Measurements from ENCODE around the gene DAP. TPM values are rescaled to one million over a fixed set of nuclear protein-coding genes. Genes with fewer than 3 reads are reported as not detected.

Gene DAP
- polyA plus RNA-seq, 1 donor = 47.3 TPM

DNA sequence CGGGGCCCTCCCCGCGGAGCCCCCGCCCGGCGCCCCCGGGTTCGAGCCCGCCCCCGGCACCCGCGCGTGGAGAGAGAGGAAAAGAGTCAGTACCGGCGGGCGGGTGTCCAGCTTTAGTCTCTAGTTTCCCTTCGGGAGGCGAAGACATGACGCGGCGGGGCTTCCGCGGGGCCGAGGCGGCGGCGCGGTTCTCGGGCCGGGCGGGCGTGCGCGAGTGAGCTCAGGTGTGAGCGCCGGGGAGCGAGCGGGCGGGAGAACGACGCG lies 181 bp downstream of the DAP start:
- DNase-seq (ENCODE audit: low read depth) = no peak

DNA sequence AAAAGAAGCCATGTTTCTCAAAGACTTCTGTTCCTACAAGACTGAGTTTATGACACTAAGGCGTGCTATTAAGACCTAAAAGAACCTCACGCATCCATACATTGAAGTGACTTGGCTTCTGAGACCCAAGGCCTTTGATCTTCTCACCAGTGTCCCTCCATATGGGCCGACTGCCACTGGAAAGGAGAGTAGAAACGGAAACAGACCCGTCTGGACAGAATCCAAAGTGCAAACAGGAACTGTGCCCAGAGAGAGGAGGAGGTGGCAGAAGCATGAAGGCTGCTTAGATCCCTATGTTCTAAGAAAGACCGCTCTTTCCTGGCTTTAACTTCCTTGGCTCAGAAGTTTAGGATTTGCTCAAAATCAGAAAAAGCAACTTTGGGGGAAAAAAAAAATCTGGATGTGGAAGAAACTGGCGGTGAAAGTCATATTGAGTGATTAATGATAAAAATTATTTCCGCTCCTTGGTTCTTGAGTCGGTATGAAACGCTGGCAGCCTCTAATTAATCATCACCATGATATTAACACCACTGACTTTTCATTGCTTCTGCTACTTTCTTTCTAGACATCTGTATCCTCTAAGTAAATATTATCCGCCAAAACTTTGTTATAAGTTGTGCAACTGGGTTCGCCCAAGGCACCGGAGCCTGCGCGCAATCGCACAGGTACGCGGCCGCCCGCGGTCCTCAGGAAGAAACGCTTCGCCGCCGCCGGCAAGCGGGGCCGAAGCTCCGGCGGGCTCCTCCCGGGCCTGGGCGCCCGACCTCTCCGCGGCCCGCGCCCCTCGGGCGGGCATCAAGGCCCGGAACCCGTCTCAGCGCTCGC lies 726 bp downstream of the DAP start:
- no peak for DNase-seq (ENCODE audit: low read depth)

DNA sequence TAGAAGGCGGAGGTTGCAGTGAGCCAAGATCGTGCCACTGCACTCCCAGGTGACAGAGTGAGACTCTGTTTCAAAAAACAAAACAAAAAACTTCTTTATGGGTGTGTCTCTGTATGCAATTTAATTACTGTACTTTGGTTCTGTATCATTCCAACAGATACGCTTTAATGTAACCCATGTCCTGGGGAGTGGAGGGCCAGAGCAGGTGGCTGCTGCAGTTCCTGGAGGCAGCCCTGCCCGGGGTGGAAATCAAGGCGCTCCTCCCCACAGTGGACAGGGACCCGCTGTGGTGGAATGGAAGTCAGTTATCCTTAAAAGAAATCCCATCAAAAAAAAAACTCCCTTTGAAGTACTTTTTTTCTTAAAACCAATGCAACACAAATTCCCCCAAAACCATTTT lies 1.9 kb downstream of the DAP start:
- DNase-seq (ENCODE audit: low read depth) = no peak

DNA sequence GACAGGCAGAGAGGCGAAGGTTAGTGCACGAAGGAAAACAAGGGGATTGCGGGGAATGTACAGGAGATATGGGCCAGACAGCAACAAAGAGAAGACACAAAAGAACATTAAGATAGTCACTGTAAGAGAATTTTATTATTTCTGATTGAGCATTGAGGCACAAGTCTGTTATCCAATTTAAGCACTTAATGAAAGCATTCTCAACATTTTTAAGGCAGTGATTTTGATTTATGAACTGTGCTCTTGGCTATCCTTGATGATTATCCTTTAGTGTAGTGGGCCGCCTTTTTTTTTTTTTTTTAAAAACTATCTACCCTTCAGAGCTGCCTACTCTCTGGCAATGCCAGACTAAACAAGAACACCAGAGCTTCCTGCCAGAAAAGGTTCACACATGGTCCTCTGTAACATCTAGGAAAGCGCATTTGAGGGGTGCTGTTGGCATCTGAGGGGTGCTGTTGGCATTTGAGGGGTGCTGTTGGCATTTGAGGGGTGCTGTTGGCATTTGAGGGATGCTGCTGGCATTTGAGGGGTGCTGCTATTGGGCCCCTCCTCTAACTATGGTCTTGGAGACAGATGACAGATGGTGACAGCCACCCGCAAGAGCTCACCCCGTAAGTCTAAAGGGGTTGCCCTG lies 3.0 kb downstream of the DAP start:
- no peak for DNase-seq (ENCODE audit: low read depth)

DNA sequence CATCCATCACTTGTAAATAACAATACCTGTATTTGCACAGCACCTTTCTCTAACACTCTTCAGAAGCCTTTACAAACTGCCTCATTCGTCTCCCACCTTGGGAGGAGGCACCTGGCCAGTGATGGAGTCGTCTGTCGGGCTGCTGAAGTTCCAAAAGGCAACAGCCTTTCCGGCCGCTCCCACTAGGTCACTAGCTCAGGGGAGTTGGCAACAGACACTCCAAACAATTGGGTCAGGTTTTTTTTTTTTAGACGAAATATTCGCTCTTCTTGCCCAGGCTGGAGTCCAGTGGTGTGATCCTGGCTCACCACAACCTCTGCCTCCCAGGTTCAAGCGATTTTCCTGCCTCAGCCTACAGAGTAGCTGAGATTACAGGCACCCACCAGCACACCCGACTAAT lies 4.0 kb downstream of the DAP start:
- no peak for DNase-seq (ENCODE audit: low read depth)

DNA sequence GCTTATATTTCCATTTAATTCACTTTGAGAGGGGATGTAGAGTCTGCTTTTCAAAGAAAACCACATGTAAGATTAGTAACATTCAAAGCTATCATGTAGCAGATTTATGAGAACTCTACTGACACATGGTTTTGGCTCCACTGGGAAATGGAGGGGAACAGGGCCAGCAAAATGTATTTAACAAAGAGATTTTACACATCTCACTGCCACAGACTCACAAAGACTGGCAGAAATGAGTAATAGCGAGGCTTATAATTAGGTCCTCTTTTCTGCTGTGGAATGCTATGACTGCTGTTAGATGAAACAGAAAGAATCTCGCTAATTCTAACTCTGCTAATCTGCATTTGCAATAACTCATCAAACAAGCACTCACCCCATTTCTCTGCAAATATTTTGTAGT lies 4.5 kb downstream of the DAP start:
- DNase-seq (ENCODE audit: low read depth) = no peak

DNA sequence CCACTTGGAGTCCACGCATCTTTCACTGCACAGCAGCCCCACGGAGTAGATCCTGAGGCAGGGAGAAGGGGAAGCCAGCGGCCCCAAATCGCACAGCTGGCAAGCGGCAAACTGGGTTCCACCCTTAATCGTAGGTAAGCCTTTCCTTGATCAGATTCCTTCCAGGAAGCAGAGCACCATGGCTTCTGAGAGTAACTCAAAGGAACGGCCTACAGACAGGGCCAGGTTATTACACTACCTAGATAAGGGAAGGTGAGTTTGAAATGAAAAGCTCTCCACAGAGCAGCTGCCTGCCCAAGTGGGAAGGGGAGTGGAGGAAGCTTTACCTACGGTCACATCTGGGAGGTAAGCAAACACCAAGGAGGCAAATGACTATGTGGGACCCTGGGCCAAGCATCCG lies 7.9 kb downstream of the DAP start:
- no peak for DNase-seq (ENCODE audit: low read depth)

DNA sequence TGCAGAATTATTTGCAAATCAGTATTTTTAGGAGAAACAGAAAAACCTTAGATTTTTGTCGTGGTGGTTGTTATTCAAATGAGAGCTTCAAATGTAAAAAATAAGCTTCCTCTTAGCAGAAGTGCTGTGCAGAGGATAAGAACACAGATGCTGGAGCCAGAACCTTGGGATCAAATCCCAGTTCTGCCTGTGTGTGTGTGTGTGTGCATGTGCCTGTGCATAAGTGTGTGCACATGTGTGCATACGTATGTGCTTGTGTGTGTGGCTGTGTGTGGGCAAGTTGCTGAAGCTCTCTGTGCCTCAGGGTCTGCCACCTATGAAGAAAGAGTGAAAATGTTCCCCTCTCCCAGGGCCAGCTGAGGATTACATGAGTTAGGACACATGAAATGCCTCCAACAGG lies 8.6 kb downstream of the DAP start:
- no peak for DNase-seq (ENCODE audit: low read depth)

DNA sequence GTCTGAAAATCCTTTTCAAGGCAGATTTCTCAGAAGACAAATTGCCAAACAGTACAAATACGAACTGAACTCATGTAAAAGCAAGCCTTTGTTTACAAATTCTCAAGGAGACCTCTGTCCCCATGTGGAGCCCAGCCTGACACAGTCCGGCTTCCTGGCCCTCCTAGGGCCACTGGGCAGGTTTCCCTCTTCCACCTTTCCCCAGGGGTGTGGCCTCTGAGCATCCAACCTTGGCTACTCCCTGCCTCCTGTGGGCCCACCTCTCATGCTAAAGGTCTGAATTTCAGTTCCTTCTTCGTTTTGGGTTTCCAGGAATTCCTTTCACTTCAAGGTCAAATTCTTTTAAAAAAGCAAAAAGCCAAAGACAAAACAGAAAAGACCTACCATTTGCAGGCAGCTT lies 10.1 kb downstream of the DAP start:
- DNase-seq (ENCODE audit: low read depth) = no peak

DNA sequence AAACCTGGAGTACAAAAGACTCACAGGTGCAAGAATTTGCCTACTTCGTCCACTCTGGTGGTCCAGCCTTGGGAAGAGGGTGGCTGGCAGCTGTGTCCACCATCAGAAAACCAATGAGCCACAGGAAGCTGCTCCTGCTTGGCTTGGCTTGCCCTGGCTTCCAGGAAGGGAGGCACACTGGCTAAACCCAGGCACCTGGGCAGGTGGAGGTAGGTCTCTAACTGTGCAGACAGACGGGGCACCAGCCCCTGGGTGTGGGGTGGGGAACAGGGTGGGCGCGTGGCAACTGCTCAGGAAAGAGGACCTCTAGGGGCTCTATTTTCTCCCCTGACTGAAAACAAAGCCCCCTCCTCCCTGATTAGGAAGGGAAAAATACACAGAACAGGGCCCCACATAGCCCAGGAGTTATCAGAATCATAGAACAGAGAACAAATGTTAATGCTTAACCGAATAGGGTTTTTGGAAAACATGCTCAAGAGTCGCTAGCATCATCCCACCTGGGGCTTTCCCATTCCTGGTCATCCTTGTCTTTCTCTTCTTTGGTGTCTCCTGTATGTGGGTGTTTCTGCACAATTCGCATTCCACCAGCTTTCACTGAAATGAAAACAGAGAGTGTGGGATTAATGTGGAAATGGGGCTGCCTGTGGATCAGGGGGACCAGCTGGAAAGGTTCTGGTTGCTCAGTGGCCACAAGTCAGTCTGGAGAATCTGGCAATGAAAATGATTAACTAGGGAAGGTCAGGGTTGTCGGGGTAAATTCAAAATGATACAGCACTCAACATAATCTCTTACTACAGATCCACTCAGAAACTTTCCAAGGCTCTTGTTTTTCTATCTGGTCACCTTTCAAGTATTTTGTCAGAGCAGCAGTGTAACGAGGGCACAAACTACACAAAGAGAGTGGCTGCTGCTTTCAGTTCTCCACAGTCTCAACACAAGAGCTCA lies 13.1 kb downstream of the DAP start:
- no peak for DNase-seq (ENCODE audit: low read depth)

DNA sequence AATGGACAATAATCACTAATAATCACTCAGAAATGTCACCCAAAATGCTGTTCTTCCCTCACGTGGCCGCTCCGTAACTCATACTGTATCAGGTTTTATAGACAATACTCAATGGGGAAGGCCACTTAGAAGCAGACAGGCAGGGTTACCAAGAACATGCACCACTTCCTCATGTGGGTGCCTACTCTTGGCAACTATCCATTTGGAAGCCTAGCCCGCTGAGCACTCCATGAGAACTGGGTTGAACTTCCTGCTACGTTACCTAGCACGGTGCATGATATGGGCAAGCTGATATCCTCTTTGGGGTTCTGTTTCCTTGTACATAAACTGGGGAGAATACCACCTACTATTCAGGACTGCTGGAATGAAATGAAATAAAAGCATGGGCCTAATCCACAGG lies 14.3 kb downstream of the DAP start:
- DNase-seq (ENCODE audit: low read depth) = no peak

DNA sequence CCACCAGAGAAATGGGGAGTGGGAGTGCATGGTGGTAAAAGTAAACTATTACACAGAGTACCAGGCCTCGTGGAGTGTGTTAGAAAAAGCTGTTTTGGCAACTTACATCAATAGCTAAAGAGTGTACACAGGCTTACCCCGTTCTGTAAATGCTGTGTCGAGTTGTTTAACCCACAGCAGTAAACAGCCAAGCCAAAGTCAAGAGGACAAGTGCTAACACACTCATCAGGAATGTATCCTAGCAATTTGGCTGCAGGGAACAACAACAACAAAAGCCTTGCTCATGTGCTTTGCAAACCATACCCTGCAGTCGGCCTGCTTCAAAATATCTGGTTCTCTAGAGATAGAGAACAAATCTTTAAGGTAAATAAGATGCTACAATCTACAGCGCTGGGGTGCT lies 15.9 kb downstream of the DAP start:
- no peak for DNase-seq (ENCODE audit: low read depth)

DNA sequence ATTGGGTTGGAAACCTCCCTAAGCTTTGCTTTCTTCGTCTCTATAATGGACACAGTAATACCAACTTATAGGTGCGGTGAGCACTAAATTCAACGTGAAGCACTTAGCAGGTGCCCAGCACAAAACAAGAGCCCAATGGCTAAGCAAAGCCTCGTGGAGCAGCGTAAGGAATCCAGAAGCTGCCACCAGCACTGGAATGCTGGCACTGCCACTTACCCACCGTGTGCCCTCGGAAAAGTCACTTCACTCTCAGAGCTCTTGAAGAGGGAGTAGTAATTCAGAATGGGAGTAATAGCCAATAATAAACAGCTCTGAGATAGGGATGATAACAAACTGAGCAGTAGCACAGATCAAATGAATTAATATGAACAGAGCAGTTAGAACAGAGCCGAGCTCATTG lies 16.4 kb downstream of the DAP start:
- no peak for DNase-seq (ENCODE audit: low read depth)

DNA sequence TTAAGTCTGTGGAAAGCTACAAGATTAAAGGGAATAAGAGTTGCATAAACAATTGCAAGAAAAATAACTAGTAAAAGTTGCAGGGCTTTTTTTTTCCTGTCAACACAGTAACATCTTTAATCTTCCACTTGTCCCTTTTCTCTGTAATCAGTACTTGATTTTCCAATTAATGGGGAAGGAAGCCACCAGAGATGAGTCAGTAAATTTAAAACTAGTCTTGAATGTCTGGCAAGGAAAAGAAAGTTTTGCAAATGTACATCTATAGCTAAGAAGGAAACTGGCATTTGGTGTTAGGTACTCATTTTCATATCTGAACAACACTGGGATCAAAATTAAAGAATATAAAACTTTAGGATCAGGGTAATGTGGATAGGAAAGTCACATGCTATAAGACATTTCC lies 17.1 kb downstream of the DAP start:
- no peak for DNase-seq (ENCODE audit: low read depth)

DNA sequence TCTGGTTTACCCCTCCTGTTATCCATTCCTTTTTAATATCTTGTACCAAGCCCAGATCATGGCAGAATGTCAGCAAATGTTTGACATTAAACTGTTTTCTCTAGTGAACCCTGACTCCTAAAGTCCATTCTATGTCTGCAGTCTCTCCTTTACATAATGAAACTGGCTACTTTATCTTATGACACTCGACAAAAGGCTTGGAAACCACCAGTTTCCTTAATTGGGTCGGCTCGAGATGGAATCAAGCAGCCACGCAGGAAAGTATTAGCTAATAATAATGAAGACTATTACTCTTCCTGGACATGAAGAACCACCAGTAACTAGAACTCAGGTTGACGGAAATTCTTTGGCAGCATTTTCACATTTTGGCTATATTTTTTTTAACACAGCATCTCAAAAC lies 17.5 kb downstream of the DAP start:
- DNase-seq (ENCODE audit: low read depth) = no peak

DNA sequence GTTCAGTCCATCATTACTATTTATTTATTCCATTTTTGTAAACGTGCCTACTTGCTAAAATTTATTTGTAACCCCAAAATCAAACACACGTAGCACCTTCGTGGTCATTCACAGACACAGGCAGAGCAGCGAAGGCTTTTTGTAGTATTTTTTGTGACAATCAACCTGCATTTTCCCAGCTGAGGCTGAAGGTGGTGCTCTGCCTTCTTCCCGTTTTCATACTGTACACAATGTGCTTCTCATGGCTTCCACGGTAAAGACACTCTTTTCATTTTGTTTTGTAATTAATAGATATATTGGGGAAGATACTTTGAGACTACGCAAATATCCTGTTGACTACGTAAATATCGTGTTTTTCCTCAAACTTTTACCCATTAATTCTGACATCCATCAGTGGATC lies 19.4 kb downstream of the DAP start:
- no peak for DNase-seq (ENCODE audit: low read depth)

DNA sequence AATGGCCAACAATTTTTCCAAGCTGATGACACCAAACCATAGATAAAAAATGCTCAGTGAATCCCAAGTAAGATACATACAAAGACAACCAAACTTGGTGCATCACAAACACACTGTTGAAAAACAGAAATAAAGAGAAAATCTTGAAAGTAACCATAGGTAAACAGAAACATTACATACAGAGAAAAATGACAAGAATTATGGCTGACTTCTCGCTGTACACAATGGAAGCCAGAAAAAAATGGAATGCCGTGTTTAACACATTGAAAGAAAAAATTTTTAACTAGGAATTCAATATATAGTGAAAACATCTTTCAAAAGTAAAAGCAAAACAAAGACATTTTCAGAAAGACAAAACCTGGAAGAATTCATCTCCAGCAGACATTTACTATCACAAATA lies 20.6 kb downstream of the DAP start:
- no peak for DNase-seq (ENCODE audit: low read depth)

DNA sequence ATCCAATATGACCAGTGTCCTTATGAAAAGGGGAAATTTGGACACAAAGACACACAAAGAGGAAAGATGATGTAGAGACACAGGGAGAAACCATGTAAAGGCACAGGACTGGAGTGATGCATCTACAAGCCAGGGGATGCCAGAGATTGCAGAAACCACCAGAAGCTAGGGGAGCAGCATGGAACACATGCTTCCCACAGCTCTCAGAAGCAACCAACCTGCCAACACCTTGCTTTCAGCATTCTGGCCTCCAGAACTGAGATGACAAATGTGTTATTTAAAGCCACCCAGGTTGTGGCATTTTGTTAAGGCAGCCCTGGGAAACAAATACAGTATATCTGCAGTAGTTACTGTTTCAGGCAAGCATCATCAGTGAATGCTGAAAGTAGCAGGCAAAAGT lies 23.2 kb downstream of the DAP start:
- no peak for DNase-seq (ENCODE audit: low read depth)

DNA sequence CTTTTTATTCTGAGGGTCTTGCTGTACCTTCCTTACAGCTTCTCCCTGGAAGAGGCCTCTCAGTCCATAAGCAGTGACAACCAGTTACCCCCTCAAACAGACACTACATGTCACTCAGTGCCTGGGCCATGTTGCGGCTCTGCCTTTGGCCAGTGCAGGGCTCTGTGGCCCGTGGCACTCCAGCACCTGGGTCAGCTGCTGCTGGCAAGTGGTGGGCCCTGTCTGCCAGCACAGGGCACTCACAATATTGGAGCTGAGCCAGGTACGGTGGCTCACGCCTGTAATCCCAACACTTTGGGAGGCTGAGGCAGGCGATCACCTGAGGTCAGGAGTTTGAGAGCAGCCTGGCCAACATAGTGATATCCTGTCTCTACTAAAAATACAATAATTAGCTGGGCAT lies 24.2 kb downstream of the DAP start:
- no peak for DNase-seq (ENCODE audit: low read depth)

DNA sequence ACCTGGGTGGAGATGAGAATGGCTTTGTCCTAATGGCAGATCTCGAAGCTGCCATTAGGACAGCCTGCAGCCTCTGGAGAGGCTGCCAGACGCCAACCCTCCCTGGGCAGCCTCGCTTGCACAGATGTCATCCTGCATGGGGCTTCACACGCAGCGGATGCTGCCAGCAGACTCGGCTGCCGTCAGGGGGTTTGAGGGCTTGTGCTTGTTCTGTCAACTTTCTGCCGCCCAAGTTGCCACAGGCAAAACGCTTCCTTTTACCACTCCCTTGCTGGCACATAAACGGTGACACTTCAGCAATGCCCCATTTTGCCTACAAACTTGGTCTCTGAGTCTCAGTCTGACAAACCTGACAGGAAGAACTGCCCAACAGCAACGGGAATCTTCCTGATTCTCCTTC lies 24.7 kb downstream of the DAP start:
- DNase-seq (ENCODE audit: low read depth) = no peak

DNA sequence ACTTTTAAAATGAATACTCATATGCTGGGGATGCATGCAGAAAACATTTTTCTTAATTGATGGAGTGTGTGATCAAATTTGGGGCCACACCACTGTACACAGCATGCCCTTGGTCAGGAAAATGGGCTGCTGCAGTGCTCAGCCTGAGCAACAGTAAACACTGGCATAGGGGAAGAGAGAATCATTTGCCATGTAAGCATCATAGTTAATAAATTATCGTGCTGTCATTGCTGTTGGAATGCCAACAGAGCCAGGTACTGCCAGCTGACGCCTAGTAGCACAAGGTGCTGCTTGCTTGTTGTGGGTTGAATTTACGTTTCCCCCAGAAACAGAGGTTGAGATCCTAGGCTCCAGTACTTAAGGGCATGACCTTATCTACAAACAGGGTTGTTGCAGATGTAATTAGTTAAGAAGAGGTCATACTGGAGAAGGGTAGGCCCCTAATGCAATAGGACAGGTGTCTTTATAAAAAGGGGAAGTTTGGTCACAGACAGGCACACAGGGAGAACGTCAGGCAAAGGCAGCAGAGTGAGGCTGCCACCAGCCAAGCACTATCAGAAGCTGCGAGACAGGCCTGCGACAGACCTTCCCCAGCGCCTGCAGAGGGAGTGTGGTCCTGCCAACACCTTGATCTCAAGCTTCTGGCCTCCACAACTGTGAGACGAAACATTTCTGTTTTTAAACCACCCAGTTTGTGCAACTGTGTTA lies 25.3 kb downstream of the DAP start:
- DNase-seq (ENCODE audit: low read depth) = no peak

DNA sequence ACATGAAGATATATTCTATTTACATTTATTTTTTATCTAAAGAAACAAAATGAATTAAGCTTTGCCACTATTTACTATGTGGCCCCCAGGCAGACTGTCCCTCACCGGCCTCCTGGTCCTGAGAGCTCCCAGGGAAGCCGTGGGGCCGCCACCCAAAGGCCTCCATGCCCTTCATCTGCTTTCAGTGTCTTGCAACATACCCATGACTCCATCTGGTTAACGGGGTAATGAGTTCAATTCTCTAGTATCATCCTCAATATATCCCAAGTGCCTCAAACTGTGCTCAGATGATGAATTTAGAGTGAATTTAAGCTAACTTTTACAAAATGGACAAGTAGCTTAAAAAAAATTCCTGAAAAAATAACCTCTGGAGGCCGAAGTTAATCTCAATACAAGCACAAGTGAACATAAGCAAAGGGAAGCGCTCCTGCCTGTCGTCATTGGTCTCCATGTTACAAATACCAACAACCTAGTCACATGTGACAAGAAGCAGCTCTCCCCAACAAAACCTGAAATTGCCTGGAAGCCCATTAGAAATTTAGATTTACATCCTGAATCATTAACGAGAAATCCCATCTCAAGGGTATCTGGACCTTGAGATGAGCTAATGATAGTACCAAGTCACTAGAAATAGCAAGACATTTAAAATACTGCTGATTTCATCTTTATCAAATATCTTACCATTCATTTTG lies 26.1 kb downstream of the DAP start:
- no peak for DNase-seq (ENCODE audit: low read depth)

Data from forelimb muscle (tissue), 1 donor.